Keratinocyte (primary cell): ENCODE results near the gene RAI14. TPM values are rescaled to one million over a fixed set of nuclear protein-coding genes. Genes with fewer than 3 reads are reported as not detected.

Experiments
- DNase-seq: peaks from one replicate; pipeline ENCODE4 v3.0.0-alpha.2; 2011; ENCODE audit warnings: low read depth, missing footprints, low spot score
- FAIRE-seq: peaks from 2 replicates; lab custom pipeline; 2011; peaks lifted over from hg19 to GRCh38; lab: Jason Lieb, UNC
- H2AFZ ChIP-seq: 2 replicates; pipeline ENCODE4 v1.6.0; 2012; ENCODE audit warnings: low read length, control low read depth, inconsistent platforms; ENCODE audit not compliant: control insufficient read depth
- H3K27ac ChIP-seq: 2 replicates; pipeline ENCODE4 v1.5.1; 2011; ENCODE audit warnings: low read length; ENCODE audit not compliant: control insufficient read depth, insufficient read depth
- H3K27me3 ChIP-seq: 3 replicates; pipeline ENCODE4 v1.6.0; 2011; ENCODE audit warnings: low read length; ENCODE audit not compliant: control insufficient read depth, insufficient read depth; ENCODE audit errors: extremely low read depth
- H3K36me3 ChIP-seq, 2 experiments: 2 replicates in 1 of 2; 3 replicates in 1 of 2; pipeline ENCODE4 v1.5.1; 2011; ENCODE audit warnings: low read length in 2 of 2, mild to moderate bottlenecking in 1 of 2; ENCODE audit not compliant: control insufficient read depth in 2 of 2, insufficient read depth in 2 of 2; ENCODE audit errors: extremely low read depth in 1 of 2
- H3K4me1 ChIP-seq: 3 replicates; pipeline ENCODE4 v1.5.1; 2011; ENCODE audit warnings: low read length; ENCODE audit not compliant: control insufficient read depth, insufficient read depth; ENCODE audit errors: extremely low read depth
- H3K4me2 ChIP-seq: 3 replicates; pipeline ENCODE4 v1.6.0; 2011; ENCODE audit warnings: low read depth, low read length; ENCODE audit not compliant: control insufficient read depth, insufficient read depth; ENCODE audit errors: extremely low read depth
- H3K4me3 ChIP-seq, 3 experiments: fragments of 200-600 bp in 1 of 3; sonication (generic) in 1 of 3; 2 replicates in 2 of 3; 3 replicates in 1 of 3; pipeline ENCODE4 v1.5.1; 2011 to 2016; ENCODE audit warnings: low read length in 3 of 3, mild to moderate bottlenecking in 3 of 3, control low read depth in 2 of 3, inconsistent platforms in 1 of 3, low read depth in 1 of 3, mixed read lengths in 1 of 3, mixed run types in 1 of 3, moderate library complexity in 1 of 3; ENCODE audit not compliant: control insufficient read depth in 2 of 3, insufficient read depth in 2 of 3; ENCODE audit errors: extremely low read depth in 1 of 3
- H3K79me2 ChIP-seq: 2 replicates; pipeline ENCODE4 v1.6.0; 2012; ENCODE audit warnings: low read length; ENCODE audit not compliant: control insufficient read depth, insufficient read depth
- H3K9ac ChIP-seq: 3 replicates; pipeline ENCODE4 v1.6.0; 2011; ENCODE audit warnings: low read length; ENCODE audit not compliant: control insufficient read depth, insufficient read depth; ENCODE audit errors: extremely low read depth
- H3K9me1 ChIP-seq: 3 replicates; pipeline ENCODE4 v1.6.0; 2011; ENCODE audit warnings: low read length; ENCODE audit not compliant: control insufficient read depth, insufficient read depth; ENCODE audit errors: extremely low read depth
- H3K9me3 ChIP-seq: 2 replicates; pipeline ENCODE4 v1.5.1; 2012; ENCODE audit warnings: low read depth, low read length; ENCODE audit not compliant: control insufficient read depth
- H4K20me1 ChIP-seq: 3 replicates; pipeline ENCODE4 v1.6.0; 2011; ENCODE audit warnings: low read length; ENCODE audit not compliant: control insufficient read depth, insufficient read depth; ENCODE audit errors: extremely low read depth
- EZH2 ChIP-seq: IDR thresholded peaks from one replicate; pipeline ENCODE4 v1.6.1; 2012; ENCODE audit warnings: inconsistent platforms, mild to moderate bottlenecking, low read length, moderate library complexity
- dilution Hi-C: fragments of 300-500 bp; cut with MboI; formaldehyde crosslinking; loops from one replicate; pipeline ENCODE4 v1.7.0; 2020; ENCODE audit warnings: low sequenced_read_pairs; ENCODE audit not compliant: extremely low pct_ligation_motif_present
- polyA plus RNA-seq, 5 experiments: library from polyadenylated mRNA; depleted of rRNA in 3 of 5; stranded (reverse) in 3 of 5; stranded (forward) in 1 of 5; unstranded in 1 of 5; fragments of >200 nt; gene quantifications; 1 replicate in 1 of 5; 2 replicates in 3 of 5; 3 replicates in 1 of 5; pipeline versions ENCODE4 v1.2.1 to v1.2.3, GENCODE V29; 2011 to 2012; ENCODE audit warnings: missing spikeins in 2 of 5, low read depth in 1 of 5, low replicate concordance in 1 of 5
- TF ChIP-seq, protein P1 (sequence below), 3 experiments: IDR thresholded peaks in 1 of 3; conservative IDR thresholded peaks in 1 of 3; optimal IDR thresholded peaks in 1 of 3; 2 replicates in 2 of 3; 3 replicates in 1 of 3; pipeline versions ENCODE3 to v1.5.1; 2011; ENCODE audit warnings: low read length in 3 of 3, mild to moderate bottlenecking in 3 of 3, moderate library complexity in 2 of 3, control low read depth in 1 of 3, inconsistent platforms in 1 of 3; ENCODE audit not compliant: insufficient read depth in 2 of 3; ENCODE audit errors: extremely low read depth in 1 of 3

Gene RAI14
- polyA plus RNA-seq, 1 donor (not counting 4 experiments of a cell fraction or from before 2014, with no cell fraction given), result 31.4 TPM

DNA sequence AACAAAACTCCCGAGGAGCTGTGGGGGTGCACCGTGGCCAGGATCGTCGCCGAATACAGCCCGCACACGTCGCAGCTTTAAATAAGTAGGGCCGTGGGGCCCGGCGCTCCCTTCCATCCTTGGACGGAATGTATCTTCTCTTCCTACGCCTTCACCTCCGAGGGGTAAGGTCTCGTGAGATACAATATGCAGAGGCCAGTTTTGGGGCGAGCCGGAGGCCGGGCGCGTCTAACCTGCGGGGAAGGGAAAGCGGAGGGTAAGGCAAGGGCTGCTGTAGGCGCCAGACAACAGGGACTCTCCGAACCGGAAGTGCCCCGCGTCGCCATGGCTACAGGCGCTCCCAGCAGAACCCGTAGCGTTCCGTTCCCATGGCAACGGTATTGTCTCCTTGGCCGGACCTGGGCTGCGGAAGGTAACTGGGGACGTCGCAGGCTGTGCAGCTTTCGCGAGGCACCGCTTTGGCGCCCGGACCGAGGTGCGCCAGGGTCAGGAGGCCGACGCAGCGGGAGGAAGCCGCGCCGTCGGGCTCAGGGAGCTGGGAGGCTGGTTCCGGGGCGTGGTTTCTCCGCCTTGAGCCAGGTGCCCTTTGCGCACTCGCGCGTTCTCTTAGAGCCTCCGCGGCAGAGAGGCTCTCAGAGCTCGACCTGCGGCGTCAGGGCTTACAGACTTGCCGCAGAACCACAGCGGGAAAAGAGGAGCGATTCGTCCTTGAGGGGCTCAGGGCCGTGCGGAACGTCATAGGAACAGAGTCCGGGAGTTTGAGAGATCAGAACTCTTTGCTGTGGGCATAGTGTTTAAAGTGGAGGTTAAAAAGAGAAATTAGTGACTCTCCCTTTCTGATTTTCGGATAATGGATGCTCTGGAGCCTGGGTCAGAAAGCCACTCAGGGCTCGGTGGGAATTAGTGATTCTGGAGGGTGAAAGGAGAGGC lies 182.9 kb downstream of the RAI14 start, which contains the start of gene TTC23L:
TSS of gene TTC23L (plus strand) at position 380 of the 930 bp plus-strand sequence. CDS start 1,508 bp downstream, outside the sequence.
- no peaks in the 10 kb centered on the region for H3K9me3 ChIP-seq
- peak within 1 kb of the TSS; percentile 64 to 89 (median 81) for H3K4me3 ChIP-seq
- peak within 1 kb of the TSS; percentile 99 for H2AFZ ChIP-seq
- no peaks in the 10 kb centered on the region for H3K27me3 ChIP-seq
- H3K4me1 ChIP-seq, result peaks cover 9% of the 10 kb centered on the region
- H3K4me2 ChIP-seq, result peak within 1 kb of the TSS; percentile 95
- no peak for FAIRE-seq
- H3K36me3 ChIP-seq, result no peaks in the 10 kb centered on the region
- H4K20me1 ChIP-seq, result no peaks in the 10 kb centered on the region
- H3K9me1 ChIP-seq, result no peaks in the 10 kb centered on the region
- peak; percentile 17 for DNase-seq
- dilution Hi-C loops, result no loop called here
- peak within 1 kb of the TSS; percentile 74 for H3K9ac ChIP-seq
- TF ChIP-seq, protein P1, sequence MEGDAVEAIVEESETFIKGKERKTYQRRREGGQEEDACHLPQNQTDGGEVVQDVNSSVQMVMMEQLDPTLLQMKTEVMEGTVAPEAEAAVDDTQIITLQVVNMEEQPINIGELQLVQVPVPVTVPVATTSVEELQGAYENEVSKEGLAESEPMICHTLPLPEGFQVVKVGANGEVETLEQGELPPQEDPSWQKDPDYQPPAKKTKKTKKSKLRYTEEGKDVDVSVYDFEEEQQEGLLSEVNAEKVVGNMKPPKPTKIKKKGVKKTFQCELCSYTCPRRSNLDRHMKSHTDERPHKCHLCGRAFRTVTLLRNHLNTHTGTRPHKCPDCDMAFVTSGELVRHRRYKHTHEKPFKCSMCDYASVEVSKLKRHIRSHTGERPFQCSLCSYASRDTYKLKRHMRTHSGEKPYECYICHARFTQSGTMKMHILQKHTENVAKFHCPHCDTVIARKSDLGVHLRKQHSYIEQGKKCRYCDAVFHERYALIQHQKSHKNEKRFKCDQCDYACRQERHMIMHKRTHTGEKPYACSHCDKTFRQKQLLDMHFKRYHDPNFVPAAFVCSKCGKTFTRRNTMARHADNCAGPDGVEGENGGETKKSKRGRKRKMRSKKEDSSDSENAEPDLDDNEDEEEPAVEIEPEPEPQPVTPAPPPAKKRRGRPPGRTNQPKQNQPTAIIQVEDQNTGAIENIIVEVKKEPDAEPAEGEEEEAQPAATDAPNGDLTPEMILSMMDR (optimal IDR thresholded peaks at IDR 0.05 in 1 of 3, IDR thresholded peaks at IDR 0.05 in 1 of 3, conservative IDR thresholded peaks at IDR 0.05 in 1 of 3; ENCODE audit: extremely low read depth in 1 of 3, insufficient read depth in 2 of 3, low read length in 3 of 3), result no peak
- TF ChIP-seq EZH2, result no peak
- no peaks in the 10 kb centered on the region for H3K79me2 ChIP-seq
- H3K27ac ChIP-seq, result peak within 1 kb of the TSS; percentile 25

DNA sequence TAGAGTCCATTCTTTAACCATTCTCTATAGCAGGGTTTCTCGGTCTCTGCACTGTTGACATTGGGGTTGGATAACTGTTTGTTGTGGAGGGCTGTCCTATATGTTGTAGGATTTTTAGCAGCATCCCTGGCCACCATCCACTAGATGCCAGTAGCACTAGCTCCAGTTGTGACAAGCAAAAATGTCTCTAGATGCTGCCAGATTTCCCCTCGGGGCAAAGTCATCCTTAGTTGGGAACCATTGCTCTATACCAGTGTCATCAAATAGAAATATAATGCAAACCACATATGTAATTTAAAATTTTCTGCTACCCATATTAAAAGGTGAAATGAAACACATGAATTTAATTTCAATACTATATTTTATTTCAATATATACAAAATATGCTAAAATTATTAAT lies 185.7 kb downstream of the RAI14 start:
- Histone ChIP-seq H3K36me3 (no peaks in the 10 kb centered on the region), H3K9me3 (no peaks in the 10 kb centered on the region), H3K79me2 (no peaks in the 10 kb centered on the region), H3K9me1 (no peaks in the 10 kb centered on the region), H3K27ac (no peak overlapping the region), H2AFZ (no peak overlapping the region), H3K4me2 (no peak overlapping the region), H3K4me3 (no peak overlapping the region), H3K27me3 (no peaks in the 10 kb centered on the region), H3K9ac (no peak overlapping the region), H3K4me1 (peaks cover 9% of the 10 kb centered on the region), H4K20me1 (no peaks in the 10 kb centered on the region)
- DNase-seq, result no peak
- dilution Hi-C loops, result no loop called here
- no peak for FAIRE-seq
- TF ChIP-seq, protein P1 (optimal IDR thresholded peaks at IDR 0.05 in 1 of 3, IDR thresholded peaks at IDR 0.05 in 1 of 3, conservative IDR thresholded peaks at IDR 0.05 in 1 of 3; ENCODE audit: extremely low read depth in 1 of 3, insufficient read depth in 2 of 3, low read length in 3 of 3), result no peak
- TF ChIP-seq EZH2, result no peak
